Osteocyte (in vitro differentiated cells): Measurements from ENCODE around the gene TMEM11. TPM values are rescaled to one million over a fixed set of nuclear protein-coding genes. Genes with fewer than 3 reads are reported as not detected.

Experiments used
- DNase-seq: peaks from one replicate; pipeline ENCODE4 v3.0.0; 2021; ENCODE audit warnings: mixed read lengths; ENCODE audit not compliant: unreplicated experiment; ENCODE audit errors: extremely low spot score
- H3K27ac Mint-ChIP-seq: one replicate; pipeline ENCODE4 v1.8.0; 2021; ENCODE audit warnings: mild to moderate bottlenecking, mixed read lengths; ENCODE audit not compliant: unreplicated experiment
- H3K27me3 Mint-ChIP-seq: one replicate; pipeline ENCODE4 v1.8.0; 2021; ENCODE audit warnings: mixed read lengths; ENCODE audit not compliant: unreplicated experiment
- H3K36me3 Mint-ChIP-seq: one replicate; pipeline ENCODE4 v1.8.0; 2021; ENCODE audit warnings: mixed read lengths; ENCODE audit not compliant: unreplicated experiment
- H3K4me1 Mint-ChIP-seq: one replicate; pipeline ENCODE4 v1.8.0; 2021; ENCODE audit warnings: mixed read lengths; ENCODE audit not compliant: unreplicated experiment
- H3K4me3 Mint-ChIP-seq: one replicate; pipeline ENCODE4 v1.8.0; 2021; ENCODE audit warnings: mild to moderate bottlenecking, moderate library complexity, mixed read lengths; ENCODE audit not compliant: unreplicated experiment
- H3K9me3 Mint-ChIP-seq: one replicate; pipeline ENCODE4 v1.8.0; 2021; ENCODE audit warnings: mixed read lengths; ENCODE audit not compliant: unreplicated experiment
- CTCF ChIP-seq: fragments of 200-600 bp; sonication (generic); IDR thresholded peaks from 2 replicates; pipeline ENCODE4 v1.5.0; 2021; ENCODE audit warnings: antibody characterized with exemption, mild to moderate bottlenecking, moderate library complexity
- total RNA-seq: library from RNA; stranded (reverse); gene quantifications from 2 replicates; pipeline ENCODE4 v1.2.1, GENCODE V29; 2021

Gene TMEM11
- total RNA-seq, 1 donor from 2014 or later = 21.5 TPM

GRCh38 chr17:21201874-21202273 lies 12.1 kb downstream of the TMEM11 start:
- TF ChIP-seq CTCF = no peak
- H3K36me3 Mint-ChIP-seq = peaks cover 14% of the 10 kb centered on the region
- DNase-seq = no peak
- H3K27me3 Mint-ChIP-seq = no peaks in the 10 kb centered on the region
- no peaks in the 10 kb centered on the region for H3K9me3 Mint-ChIP-seq
- no peak overlapping the region for H3K4me3 Mint-ChIP-seq
- peaks cover 12% of the 10 kb centered on the region for H3K4me1 Mint-ChIP-seq
- H3K27ac Mint-ChIP-seq = no peak overlapping the region

- no peak overlapping the region for H3K27ac Mint-ChIP-seq
- no peak for TF ChIP-seq CTCF
- peaks cover 18% of the 10 kb centered on the region for H3K36me3 Mint-ChIP-seq
- no peaks in the 10 kb centered on the region for H3K27me3 Mint-ChIP-seq
- no peaks in the 10 kb centered on the region for H3K9me3 Mint-ChIP-seq
- DNase-seq = no peak
- peaks cover 12% of the 10 kb centered on the region for H3K4me1 Mint-ChIP-seq
- no peak overlapping the region for H3K4me3 Mint-ChIP-seq
Measured at GRCh38 chr17:21201298-21201595, 12.7 kb downstream of the TMEM11 start.

- DNase-seq = no peak
- Mint-ChIP-seq H3K36me3 (peaks cover 18% of the 10 kb centered on the region), H3K4me1 (peaks cover 12% of the 10 kb centered on the region), H3K9me3 (no peaks in the 10 kb centered on the region), H3K4me3 (no peak overlapping the region), H3K27me3 (no peaks in the 10 kb centered on the region), H3K27ac (peak overlapping the region; percentile 9)
- TF ChIP-seq CTCF = no peak
Measured at GRCh38 chr17:21200590-21201297, 13.2 kb downstream of the TMEM11 start.

- Mint-ChIP-seq H3K27ac (peak overlapping the region; percentile 9), H3K9me3 (no peaks in the 10 kb centered on the region)
- no peak for DNase-seq
Measured at GRCh38 chr17:21199856-21200255, 14.1 kb downstream of the TMEM11 start.

GRCh38 chr17:21199311-21199710 lies 14.7 kb downstream of the TMEM11 start:
- Mint-ChIP-seq H3K36me3 (peaks cover 18% of the 10 kb centered on the region), H3K27ac (peak overlapping the region; percentile 59), H3K4me3 (no peak overlapping the region), H3K4me1 (peaks cover 19% of the 10 kb centered on the region), H3K27me3 (no peaks in the 10 kb centered on the region), H3K9me3 (no peaks in the 10 kb centered on the region)
- no peak for TF ChIP-seq CTCF
- DNase-seq = no peak

More at GRCh38 chr17:21199856-21200255, 14.1 kb downstream of the TMEM11 start:
- no peaks in the 10 kb centered on the region for H3K27me3 Mint-ChIP-seq
- peaks cover 14% of the 10 kb centered on the region for H3K4me1 Mint-ChIP-seq
- TF ChIP-seq CTCF = no peak
- H3K36me3 Mint-ChIP-seq = peaks cover 18% of the 10 kb centered on the region
- H3K4me3 Mint-ChIP-seq = no peak overlapping the region
